ENCODE measurements around the gene RNF166.

GRCh38 chr16:88738151-88739084 is 32.2 kb upstream of the RNF166 start:
- TF ChIP-seq POLR2AphosphoS5 (IDR thresholded peaks at IDR 0.05; ENCODE audit: low read depth, low read length) (no peak), REST (IDR thresholded peaks at IDR 0.05; ENCODE audit: insufficient read depth in 1 of 2, low read depth in 2 of 2, low read length in 1 of 2) (no peak)
- TF ChIP-seq, protein P1, sequence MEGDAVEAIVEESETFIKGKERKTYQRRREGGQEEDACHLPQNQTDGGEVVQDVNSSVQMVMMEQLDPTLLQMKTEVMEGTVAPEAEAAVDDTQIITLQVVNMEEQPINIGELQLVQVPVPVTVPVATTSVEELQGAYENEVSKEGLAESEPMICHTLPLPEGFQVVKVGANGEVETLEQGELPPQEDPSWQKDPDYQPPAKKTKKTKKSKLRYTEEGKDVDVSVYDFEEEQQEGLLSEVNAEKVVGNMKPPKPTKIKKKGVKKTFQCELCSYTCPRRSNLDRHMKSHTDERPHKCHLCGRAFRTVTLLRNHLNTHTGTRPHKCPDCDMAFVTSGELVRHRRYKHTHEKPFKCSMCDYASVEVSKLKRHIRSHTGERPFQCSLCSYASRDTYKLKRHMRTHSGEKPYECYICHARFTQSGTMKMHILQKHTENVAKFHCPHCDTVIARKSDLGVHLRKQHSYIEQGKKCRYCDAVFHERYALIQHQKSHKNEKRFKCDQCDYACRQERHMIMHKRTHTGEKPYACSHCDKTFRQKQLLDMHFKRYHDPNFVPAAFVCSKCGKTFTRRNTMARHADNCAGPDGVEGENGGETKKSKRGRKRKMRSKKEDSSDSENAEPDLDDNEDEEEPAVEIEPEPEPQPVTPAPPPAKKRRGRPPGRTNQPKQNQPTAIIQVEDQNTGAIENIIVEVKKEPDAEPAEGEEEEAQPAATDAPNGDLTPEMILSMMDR (IDR thresholded peaks at IDR 0.05), result no peak
